B cell (primary cell): Measurements from ENCODE around the gene DTL.

Experiments used
- EZH2 ChIP-seq: IDR thresholded peaks from 2 replicates; pipeline ENCODE4 v1.6.1; 2012; ENCODE audit warnings: borderline replicate concordance, low read depth, mild to moderate bottlenecking, moderate library complexity, low read length; ENCODE audit not compliant: insufficient read depth, poor library complexity, severe bottlenecking
- TF ChIP-seq, protein P1 (sequence below): fragments of 200-600 bp; IDR thresholded peaks from one replicate; pipeline ENCODE4 v1.8.0; 2022; ENCODE audit warnings: antibody characterized with exemption, mild to moderate bottlenecking

DNA sequence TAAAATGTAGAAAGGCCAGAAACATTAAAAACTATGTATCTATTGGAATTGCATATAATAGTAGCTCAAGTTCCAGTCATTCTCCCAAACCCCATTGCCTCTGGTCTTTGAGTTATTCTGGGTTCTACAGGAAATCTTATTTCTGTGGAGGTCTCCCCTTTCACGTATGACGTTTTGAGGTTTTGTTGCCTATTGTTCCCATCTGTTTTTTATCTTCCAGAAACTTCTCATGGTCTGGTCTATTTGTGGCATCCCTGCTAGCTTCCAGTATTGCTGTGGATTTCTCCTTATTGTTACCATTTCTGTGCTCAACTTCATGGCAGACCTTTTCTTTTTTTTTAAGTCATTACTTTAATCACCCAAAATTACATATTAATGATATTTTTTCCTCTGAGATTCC is 43.3 kb downstream of the DTL start:
- TF ChIP-seq, protein P1, sequence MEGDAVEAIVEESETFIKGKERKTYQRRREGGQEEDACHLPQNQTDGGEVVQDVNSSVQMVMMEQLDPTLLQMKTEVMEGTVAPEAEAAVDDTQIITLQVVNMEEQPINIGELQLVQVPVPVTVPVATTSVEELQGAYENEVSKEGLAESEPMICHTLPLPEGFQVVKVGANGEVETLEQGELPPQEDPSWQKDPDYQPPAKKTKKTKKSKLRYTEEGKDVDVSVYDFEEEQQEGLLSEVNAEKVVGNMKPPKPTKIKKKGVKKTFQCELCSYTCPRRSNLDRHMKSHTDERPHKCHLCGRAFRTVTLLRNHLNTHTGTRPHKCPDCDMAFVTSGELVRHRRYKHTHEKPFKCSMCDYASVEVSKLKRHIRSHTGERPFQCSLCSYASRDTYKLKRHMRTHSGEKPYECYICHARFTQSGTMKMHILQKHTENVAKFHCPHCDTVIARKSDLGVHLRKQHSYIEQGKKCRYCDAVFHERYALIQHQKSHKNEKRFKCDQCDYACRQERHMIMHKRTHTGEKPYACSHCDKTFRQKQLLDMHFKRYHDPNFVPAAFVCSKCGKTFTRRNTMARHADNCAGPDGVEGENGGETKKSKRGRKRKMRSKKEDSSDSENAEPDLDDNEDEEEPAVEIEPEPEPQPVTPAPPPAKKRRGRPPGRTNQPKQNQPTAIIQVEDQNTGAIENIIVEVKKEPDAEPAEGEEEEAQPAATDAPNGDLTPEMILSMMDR = no peak
- no peak for TF ChIP-seq EZH2
